Hepatocyte (in vitro differentiated cells): Measurements from ENCODE around the gene SRGAP2C.
"Not testable (repeated sequence)": the region's sequence is repeated elsewhere in the genome, so short reads cannot be mapped to it uniquely, and the experiment has no call there.

ENCODE experiments used
- CTCF ChIP-seq: fragments of 200-600 bp; sonication (generic); IDR thresholded peaks from 2 replicates; pipeline ENCODE4 v1.5.1; 2016; ENCODE audit warnings: antibody characterized with exemption, mild to moderate bottlenecking; ENCODE audit not compliant: poor library complexity
- EZH2 ChIP-seq: fragments of 200-600 bp; sonication (generic); IDR thresholded peaks from 2 replicates; pipeline ENCODE4 v1.6.1; 2016; ENCODE audit warnings: antibody characterized with exemption, mild to moderate bottlenecking, borderline replicate concordance
- EZH2phosphoT487 ChIP-seq: fragments of 200-600 bp; sonication (generic); IDR thresholded peaks from one replicate; pipeline ENCODE4 v1.6.1; 2018; ENCODE audit warnings: antibody characterized with exemption, mild to moderate bottlenecking, low read depth, moderate library complexity; ENCODE audit not compliant: unreplicated experiment, severe bottlenecking

- not testable (repeated sequence) for TF ChIP-seq CTCF, EZH2phosphoT487, EZH2
Observed at GRCh38 chr1:121213491-121213890, 28.7 kb downstream of the SRGAP2C start.
